Activated T-helper 2 cell treated with anti-CD3 and anti-CD28 coated beads, Interferon-gamma antibody, Interleukin-2, Interleukin-4, amounts not matched to agents 10 μg/mL and 5 μg/mL and 100 μg/mL, durations not matched to agents 14 hours and 24 hours and 36 hours (primary cell): Measurements from ENCODE around the gene LITAFD. TPM values are rescaled to one million over a fixed set of nuclear protein-coding genes. Genes with fewer than 3 reads are reported as not detected.
"Not testable (repeated sequence)": the region's sequence is repeated elsewhere in the genome, so short reads cannot be mapped to it uniquely, and the experiment has no call there.

Experiments used
- DNase-seq: peaks from one replicate; pipeline ENCODE4 v3.0.0; 2021; ENCODE audit warnings: low spot score
- H3K27ac Mint-ChIP-seq: one replicate; pipeline ENCODE4 v1.8.0; 2021; ENCODE audit warnings: mixed read lengths
- H3K27me3 Mint-ChIP-seq: one replicate; pipeline ENCODE4 v1.8.0; 2021; ENCODE audit warnings: low read depth, mixed read lengths
- H3K36me3 Mint-ChIP-seq: one replicate; pipeline ENCODE4 v1.8.0; 2021; ENCODE audit warnings: low read depth, mixed read lengths
- H3K4me1 Mint-ChIP-seq: one replicate; pipeline ENCODE4 v1.8.0; 2021; ENCODE audit warnings: low read depth, mixed read lengths
- H3K4me3 Mint-ChIP-seq: one replicate; pipeline ENCODE4 v1.8.0; 2021; ENCODE audit warnings: low read depth, mild to moderate bottlenecking, moderate library complexity, mixed read lengths
- H3K9me3 Mint-ChIP-seq: one replicate; pipeline ENCODE4 v1.8.0; 2021; ENCODE audit warnings: mixed read lengths
- intact Hi-C: fragments of 100-400 bp; cut with micrococcal nuclease; formaldehyde crosslinking; loops from one replicate; pipeline ENCODE4 v1.15.1; 2023
- total RNA-seq: library from RNA; stranded (reverse); gene quantifications from 2 replicates; pipeline ENCODE4 v1.2.3, GENCODE V29; 2022

LITAFD gene
- total RNA-seq, 1 donor from 2014 or later: not detected

DNA sequence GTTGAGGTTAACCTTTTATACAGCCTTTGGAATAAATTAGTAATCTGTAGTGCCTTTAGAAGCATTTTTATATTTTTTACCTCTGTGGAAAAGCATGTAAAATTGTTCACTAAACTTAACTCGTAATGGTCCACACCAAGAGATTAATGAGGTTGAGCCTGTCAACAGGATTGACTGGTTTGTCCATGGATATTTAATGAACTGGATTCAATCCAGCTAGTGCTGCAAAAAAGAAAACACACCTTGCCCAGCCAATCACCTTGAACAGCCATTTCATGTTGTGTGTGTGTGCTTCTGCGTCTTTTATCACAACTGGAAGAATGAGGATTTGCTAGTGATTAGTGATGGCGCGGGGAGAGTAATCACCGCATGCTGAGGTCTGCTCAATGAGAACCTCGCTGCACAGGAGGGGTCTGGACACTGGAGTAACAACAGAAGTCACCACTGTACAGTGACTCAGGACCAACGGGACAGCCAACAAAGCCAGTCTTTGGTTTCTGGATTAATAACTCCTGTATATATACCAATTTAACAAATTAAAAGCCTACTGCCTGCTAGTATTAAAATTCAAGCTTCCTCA is 33.7 kb downstream of the LITAFD start:
- H3K4me1 Mint-ChIP-seq: peaks cover 61% of the 10 kb centered on the region
- H3K4me3 Mint-ChIP-seq: no peak overlapping the region
- H3K9me3 Mint-ChIP-seq: no peaks in the 10 kb centered on the region
- no peak overlapping the region for H3K27ac Mint-ChIP-seq
- no peak for DNase-seq
- H3K27me3 Mint-ChIP-seq: no peaks in the 10 kb centered on the region
- H3K36me3 Mint-ChIP-seq: peaks cover 94% of the 10 kb centered on the region
- intact Hi-C loops: loop anchor here (2.0 kb wide), 1 partner anchor 43 kb away; no protein-coding TSS in a partner anchor

- no peak for DNase-seq
- intact Hi-C loops: no loop called here
- Mint-ChIP-seq H3K4me1 (peaks cover 61% of the 10 kb centered on the region), H3K4me3 (no peak overlapping the region), H3K27me3 (no peaks in the 10 kb centered on the region), H3K36me3 (peaks cover 94% of the 10 kb centered on the region), H3K9me3 (no peaks in the 10 kb centered on the region), H3K27ac (peak overlapping the region; percentile 71)
Observed at GRCh38 chr16:8916541-8917225, 34.5 kb downstream of the LITAFD start.

DNA sequence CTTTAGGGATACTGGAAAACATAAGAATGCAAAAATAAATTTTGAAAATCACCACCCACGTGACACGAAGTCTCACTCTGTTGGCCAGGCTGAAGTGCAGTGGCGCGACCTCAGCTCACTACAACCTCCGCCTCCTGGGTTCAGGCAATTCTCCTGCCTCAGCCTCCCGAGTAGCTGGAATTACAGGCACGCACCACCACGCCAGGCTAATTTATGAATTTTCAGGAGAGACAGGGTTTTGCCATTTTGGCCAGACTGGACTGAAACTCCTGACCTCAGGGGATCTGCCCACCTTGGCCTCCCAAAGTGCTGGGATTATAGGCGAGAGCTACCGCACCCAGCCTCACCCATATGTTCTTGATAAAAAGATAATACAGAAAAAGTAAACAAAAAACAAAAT is 35.2 kb downstream of the LITAFD start:
- intact Hi-C loops, H3K27ac Mint-ChIP-seq: not testable (repeated sequence)
- peaks cover 95% of the 10 kb centered on the region for H3K36me3 Mint-ChIP-seq

DNA sequence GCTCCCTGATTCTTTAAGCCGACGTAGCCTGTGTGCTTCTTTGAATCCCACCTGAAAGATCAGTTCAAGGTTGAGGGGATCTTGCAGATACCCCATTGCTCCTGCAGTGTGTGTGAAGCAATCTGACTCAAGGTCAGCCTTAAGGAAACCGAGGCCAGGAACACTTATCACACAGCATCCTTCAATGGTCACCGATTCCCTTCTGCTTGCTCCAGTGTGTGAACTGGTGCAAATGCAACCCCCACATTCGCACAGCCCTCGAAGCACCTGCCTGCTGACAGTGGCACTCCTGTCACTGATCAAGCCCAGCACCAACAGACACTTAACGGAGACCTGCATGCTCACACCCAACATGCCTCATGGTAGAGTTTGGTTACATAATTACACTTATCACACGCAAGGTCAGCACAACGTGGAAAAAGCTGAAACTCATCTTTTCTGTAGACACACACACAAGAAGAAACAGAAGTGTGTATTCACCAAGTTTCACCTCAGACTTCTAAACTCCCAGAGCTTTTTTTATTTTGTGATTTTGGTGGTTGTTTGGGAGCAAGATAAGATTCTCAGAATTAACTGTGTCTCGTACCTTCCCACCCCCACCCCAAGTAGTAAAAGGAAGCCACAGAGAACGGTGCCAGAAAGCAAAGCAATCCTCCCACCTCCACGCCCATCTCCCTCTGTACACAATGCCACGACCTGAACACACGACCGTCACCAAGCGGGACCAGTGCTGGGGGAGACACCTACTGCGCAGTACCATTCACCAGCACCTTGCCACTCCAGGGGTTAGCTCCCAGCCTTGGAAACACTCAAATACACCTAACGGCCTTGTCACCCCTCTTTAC is 37.2 kb downstream of the LITAFD start:
- intact Hi-C loops: no loop called here
- H3K4me1 Mint-ChIP-seq: peaks cover 67% of the 10 kb centered on the region
- peak overlapping the region; percentile 43 for H3K4me3 Mint-ChIP-seq
- H3K36me3 Mint-ChIP-seq: peaks cover 85% of the 10 kb centered on the region
- H3K9me3 Mint-ChIP-seq: no peaks in the 10 kb centered on the region
- H3K27ac Mint-ChIP-seq: peak overlapping the region; percentile 71
- no peak for DNase-seq
- H3K27me3 Mint-ChIP-seq: no peaks in the 10 kb centered on the region

More for the DNA sequence above, 35.2 kb downstream of the LITAFD start:
- peaks cover 60% of the 10 kb centered on the region for H3K4me1 Mint-ChIP-seq
- H3K9me3 Mint-ChIP-seq, DNase-seq, H3K4me3 Mint-ChIP-seq, H3K27me3 Mint-ChIP-seq: not testable (repeated sequence)

DNA sequence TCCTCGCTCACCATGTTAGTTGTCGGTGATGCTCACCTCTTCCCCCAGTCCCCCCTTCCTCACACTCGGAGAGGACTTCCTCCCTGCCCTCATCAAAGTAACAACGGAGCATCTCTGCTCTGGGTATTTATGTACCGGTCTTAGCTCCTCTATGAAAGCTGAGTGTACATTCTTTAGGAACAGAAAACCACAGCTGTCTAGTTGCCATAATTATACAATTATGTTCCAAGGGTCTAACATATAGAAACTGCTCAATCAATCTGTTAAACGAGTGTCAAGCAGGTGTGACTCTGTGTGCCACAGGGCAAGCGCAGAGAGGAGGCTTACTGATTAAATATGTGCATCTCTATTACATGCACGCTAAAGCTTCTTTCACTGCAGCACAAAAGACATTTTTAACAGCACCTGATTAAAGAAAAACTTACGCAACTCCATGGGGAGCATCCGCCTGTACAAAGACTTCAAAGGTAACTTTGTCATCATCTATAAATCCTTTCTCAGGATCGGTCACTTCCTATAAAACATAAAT is 37.8 kb downstream of the LITAFD start:
- Mint-ChIP-seq H3K4me3 (peak overlapping the region; percentile 43), H3K36me3 (peaks cover 86% of the 10 kb centered on the region), H3K4me1 (peaks cover 68% of the 10 kb centered on the region), H3K9me3 (no peaks in the 10 kb centered on the region), H3K27me3 (no peaks in the 10 kb centered on the region), H3K27ac (peak overlapping the region; percentile 82)
- DNase-seq: no peak
- intact Hi-C loops: loop anchor here (5.0 kb wide), 1 partner anchor 42 kb away; the partner anchor contains the start of gene USP7

DNA sequence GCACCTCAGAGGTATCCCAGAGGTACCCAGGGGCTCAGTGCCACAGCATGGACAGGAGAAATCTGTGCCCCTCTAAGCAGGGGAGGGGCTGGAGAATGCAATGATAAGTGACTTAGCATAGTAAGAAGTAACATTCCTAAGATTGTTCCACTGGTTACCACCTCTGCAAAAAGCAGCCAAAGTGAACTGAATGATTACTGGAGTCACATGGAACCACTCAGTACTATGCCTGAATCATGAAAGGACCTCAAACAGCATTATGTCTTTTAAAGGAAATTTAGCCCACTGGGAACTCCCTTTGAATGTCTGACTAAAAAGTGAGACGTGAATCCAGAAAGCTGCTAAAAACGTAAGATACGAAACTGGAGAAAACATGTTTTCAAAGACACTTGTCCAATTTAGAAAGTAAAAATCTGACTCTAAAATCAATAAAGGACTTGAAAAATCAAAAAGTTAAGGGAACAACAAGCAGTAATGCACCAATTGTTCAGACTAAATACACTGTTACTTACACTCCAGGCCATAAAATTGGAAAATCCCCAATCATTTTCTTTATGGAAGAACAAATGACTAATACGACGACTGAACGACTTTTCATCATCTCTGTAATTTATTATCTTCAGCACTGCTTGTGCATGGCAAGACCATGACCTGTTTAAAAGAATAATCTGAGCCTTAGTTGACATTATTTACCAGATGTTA is 38.6 kb downstream of the LITAFD start:
- H3K4me3 Mint-ChIP-seq: no peak overlapping the region
- peaks cover 83% of the 10 kb centered on the region for H3K36me3 Mint-ChIP-seq
- DNase-seq: no peak

DNA sequence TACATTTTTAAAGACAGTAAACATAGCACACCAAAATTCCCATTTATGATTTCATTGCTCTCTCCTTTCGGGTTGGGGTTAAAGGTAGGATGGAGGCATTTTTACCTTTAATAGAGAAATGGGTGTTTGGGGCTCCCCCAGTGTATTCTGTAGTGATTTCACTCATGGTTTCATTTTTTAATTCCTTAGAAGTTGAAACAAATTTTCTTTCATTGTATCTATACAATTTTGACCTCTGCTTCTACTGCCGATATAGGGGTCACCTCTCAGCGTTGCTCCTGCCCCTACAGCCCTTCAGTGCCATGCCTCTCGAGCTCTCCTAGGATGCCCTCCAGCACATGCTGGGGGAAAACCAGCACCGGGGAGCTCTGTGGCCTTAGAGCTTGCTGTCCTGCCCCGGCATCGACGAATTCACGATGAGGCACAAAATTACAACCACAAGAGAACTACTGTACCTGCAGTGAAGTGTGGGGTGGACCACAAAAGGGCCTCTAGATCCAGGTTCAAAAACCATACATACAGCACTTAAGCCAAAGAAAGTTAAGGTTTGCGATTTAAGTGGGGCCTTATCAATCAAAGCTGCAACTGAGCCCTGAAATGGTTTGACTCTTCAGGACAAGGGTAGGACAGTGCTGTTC is 39.3 kb downstream of the LITAFD start:
- no peak for DNase-seq
- Mint-ChIP-seq H3K36me3 (peaks cover 78% of the 10 kb centered on the region), H3K4me1 (peaks cover 57% of the 10 kb centered on the region), H3K27me3 (no peaks in the 10 kb centered on the region), H3K27ac (peak overlapping the region; percentile 82), H3K9me3 (no peaks in the 10 kb centered on the region), H3K4me3 (no peak overlapping the region)
- intact Hi-C loops: loop anchor here (1.0 to 5.0 kb wide), 2 partner anchors 15 to 41 kb away; partner anchors contain the start of gene USP7

More for the DNA sequence above, 38.6 kb downstream of the LITAFD start:
- Mint-ChIP-seq H3K4me1 (peaks cover 64% of the 10 kb centered on the region), H3K9me3 (no peaks in the 10 kb centered on the region), H3K27ac (peak overlapping the region; percentile 82), H3K27me3 (no peaks in the 10 kb centered on the region)
- intact Hi-C loops: loop anchor here (1.0 to 5.0 kb wide), 2 partner anchors 16 to 42 kb away; partner anchors contain the start of gene USP7

DNA sequence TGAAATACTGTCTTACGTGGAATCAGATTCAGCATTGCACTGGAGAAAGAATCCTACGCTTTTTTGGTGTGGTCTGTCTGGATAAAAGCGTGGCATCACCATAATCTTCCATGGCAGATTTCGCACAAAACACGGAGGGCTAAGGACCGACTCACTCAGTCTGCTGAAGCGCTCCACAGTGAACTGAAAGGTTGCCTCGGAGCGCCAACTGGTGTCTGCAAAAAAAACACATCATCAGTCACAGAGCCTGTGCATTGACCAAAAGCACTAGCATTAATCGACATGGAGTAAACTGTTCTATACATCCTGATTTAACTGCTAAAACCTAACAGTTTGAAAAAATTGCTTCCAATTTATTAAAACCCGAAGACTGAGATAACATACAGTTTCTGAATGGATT is 41.0 kb downstream of the LITAFD start:
- Mint-ChIP-seq H3K27me3 (no peaks in the 10 kb centered on the region), H3K27ac (no peak overlapping the region), H3K4me3 (no peak overlapping the region), H3K36me3 (peaks cover 75% of the 10 kb centered on the region), H3K9me3 (no peaks in the 10 kb centered on the region), H3K4me1 (peaks cover 53% of the 10 kb centered on the region)
- DNase-seq: no peak
- intact Hi-C loops: loop anchor here (5.0 kb wide), 1 partner anchor 39 kb away; the partner anchor contains the start of gene USP7

DNA sequence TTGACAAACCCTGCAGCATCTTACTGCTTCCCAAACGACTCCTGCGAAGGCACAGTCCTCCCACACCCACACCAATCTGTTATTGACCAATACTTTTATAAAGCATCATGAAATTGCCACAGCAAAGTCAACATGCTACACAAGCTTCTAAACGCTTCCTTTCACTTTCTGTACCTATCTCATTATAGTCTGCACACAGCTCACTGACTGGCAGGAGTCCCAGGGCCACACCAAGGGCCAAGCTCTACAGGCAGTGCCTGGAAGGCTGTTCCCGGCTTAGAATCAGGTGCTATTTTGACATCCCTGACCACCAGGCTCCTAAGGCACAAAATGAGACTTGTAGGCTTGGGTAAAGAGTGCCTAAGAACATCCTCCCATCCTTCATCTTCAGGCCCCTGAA is 42.1 kb downstream of the LITAFD start:
- DNase-seq: no peak
- intact Hi-C loops: loop anchor here (5.0 kb wide), 1 partner anchor 38 kb away; the partner anchor contains the start of gene USP7
- H3K36me3 Mint-ChIP-seq: peaks cover 75% of the 10 kb centered on the region
- H3K27me3 Mint-ChIP-seq: no peaks in the 10 kb centered on the region
- H3K4me1 Mint-ChIP-seq: peaks cover 57% of the 10 kb centered on the region
- peak overlapping the region; percentile 53 for H3K27ac Mint-ChIP-seq
- H3K4me3 Mint-ChIP-seq: no peak overlapping the region
- no peaks in the 10 kb centered on the region for H3K9me3 Mint-ChIP-seq

GRCh38 chr16:8925455-8925854 is 43.3 kb downstream of the LITAFD start:
- Mint-ChIP-seq H3K4me1 (peaks cover 44% of the 10 kb centered on the region), H3K27ac (no peak overlapping the region), H3K4me3 (no peak overlapping the region), H3K27me3 (no peaks in the 10 kb centered on the region), H3K9me3 (no peaks in the 10 kb centered on the region), H3K36me3 (peaks cover 68% of the 10 kb centered on the region)
- no peak for DNase-seq
- intact Hi-C loops: no loop called here

- peaks cover 33% of the 10 kb centered on the region for H3K4me1 Mint-ChIP-seq
- no peaks in the 10 kb centered on the region for H3K27me3 Mint-ChIP-seq
- peaks cover 55% of the 10 kb centered on the region for H3K36me3 Mint-ChIP-seq
- DNase-seq: no peak
- H3K9me3 Mint-ChIP-seq: no peaks in the 10 kb centered on the region
- intact Hi-C loops: no loop called here
- no peak overlapping the region for H3K4me3 Mint-ChIP-seq
- H3K27ac Mint-ChIP-seq: no peak overlapping the region
Observed at GRCh38 chr16:8926827-8927226, 44.7 kb downstream of the LITAFD start.
